Measurements from ENCODE around the gene SOX9. TPM values are rescaled to one million over a fixed set of nuclear protein-coding genes. Genes with fewer than 3 reads are reported as not detected.

Gene SOX9
- total and polyA plus RNA-seq, 2 of the 8 experiments (the other 6 are each of a cell fraction or from before 2014, with no cell fraction given): 1.9 to 4.9 TPM

DNA sequence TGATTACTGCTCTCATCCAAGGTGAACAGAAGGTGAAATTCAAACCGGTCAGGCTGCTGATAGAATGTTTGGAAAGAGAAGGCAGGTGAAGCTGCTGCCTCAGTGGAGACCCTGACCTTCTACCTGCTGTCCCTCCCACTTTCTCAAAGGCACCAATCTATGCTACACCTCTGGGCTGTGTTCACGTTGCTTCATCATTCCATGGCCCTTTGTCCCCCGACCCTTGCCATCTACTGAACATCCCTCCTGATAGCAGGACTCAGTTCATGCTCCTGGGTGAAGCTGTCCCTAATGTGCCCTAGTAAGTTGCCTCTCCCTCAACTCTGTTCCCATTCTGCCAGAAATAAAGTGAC is 44.2 kb upstream of the SOX9 start:
- FAIRE-seq (no peak), DNase-seq (ENCODE audit: low read depth in 1 of 2, low spot score in 2 of 2) (no peak)
- WGBS, 2 experiments (ENCODE audit: extremely low coverage in 1 of 2, insufficient coverage in 1 of 2, insufficient read length in 1 of 2, insufficient replicate concordance in 2 of 2, low coverage in 1 of 2, low lambda C conversion rate in 2 of 2, missing lambda C conversion rate in 1 of 2): 87% methylated on average over 3 of the region's 3 CpGs; no CpG with 5 or more reads in 1 of the 2 experiments
- no peak overlapping the region for H3K14ac ChIP-seq (ENCODE audit: insufficient read length)
- no peak overlapping the region for H2AFZ ChIP-seq (ENCODE audit: low read length)
- H4K91ac ChIP-seq (replicated peaks; ENCODE audit: insufficient read length, low read length): no peak overlapping the region
- no peak overlapping the region for H2BK20ac ChIP-seq (ENCODE audit: low read length)
- H4K20me1 ChIP-seq (replicated peaks in 1 of 2; ENCODE audit: control insufficient read depth in 1 of 2, insufficient read depth in 2 of 2, low read length in 2 of 2): no peaks in the 10 kb centered on the region
- ChIA-PET CTCF (ENCODE audit: partially characterized antibody) (interaction anchor here (0.5 to 2.8 kb wide), 19 partner anchors 8 to 463 kb away, joined by 3 to 16 read pairs (median 4); no protein-coding TSS in a partner anchor), POLR2A (ENCODE audit: partially characterized antibody) (no interaction called here)
- H3K18ac ChIP-seq (ENCODE audit: extremely low read depth, low read length): no peak overlapping the region
- no peak overlapping the region for H3K9ac ChIP-seq (replicated peaks in 1 of 4; ENCODE audit: extremely low read depth in 1 of 4, low read depth in 3 of 4, low read length in 3 of 4)
- no peak overlapping the region for H3K27ac ChIP-seq (ENCODE audit: low read depth, low read length)
- H2BK5ac ChIP-seq (ENCODE audit: low read depth, low read length): no peak overlapping the region
- no peaks in the 10 kb centered on the region for H3K9me3 ChIP-seq (ENCODE audit: insufficient read depth in 2 of 2, low read depth in 1 of 2, low read length in 1 of 2)
- no peak overlapping the region for H2AK5ac ChIP-seq (ENCODE audit: low read depth, low read length)
- no peak overlapping the region for H4K8ac ChIP-seq (ENCODE audit: extremely low read depth, insufficient read depth, low read length)
- no peak overlapping the region for H3K23ac ChIP-seq (ENCODE audit: insufficient read length)
- no peak overlapping the region for H4K5ac ChIP-seq (ENCODE audit: insufficient read length, low read depth, low read length)
- H2BK15ac ChIP-seq (ENCODE audit: low read length): no peak overlapping the region
- no peak overlapping the region for H3K4me3 ChIP-seq (ENCODE audit: extremely low read depth in 1 of 4, insufficient read depth in 2 of 4, low read depth in 3 of 4, low read length in 4 of 4)
- H3K4ac ChIP-seq (replicated peaks; ENCODE audit: insufficient read length, low read depth, low read length): no peak overlapping the region
- no peak overlapping the region for H3K4me2 ChIP-seq (ENCODE audit: insufficient read depth in 1 of 2, low read depth in 2 of 2, low read length in 2 of 2)
- H3K23me2 ChIP-seq (ENCODE audit: low read depth, low read length): no peaks in the 10 kb centered on the region
- H2BK120ac ChIP-seq (replicated peaks; ENCODE audit: low read depth, low read length): no peak overlapping the region
- H2BK12ac ChIP-seq (ENCODE audit: low read depth, low read length): no peak overlapping the region
- no peaks in the 10 kb centered on the region for H3K27me3 ChIP-seq (replicated peaks in 1 of 4; ENCODE audit: control insufficient read depth in 3 of 4, extremely low read depth in 1 of 4, insufficient read depth in 3 of 4, low read length in 3 of 4)
- no peaks in the 10 kb centered on the region for H3K79me2 ChIP-seq (ENCODE audit: control insufficient read depth in 1 of 2, insufficient read depth in 2 of 2, low read length in 2 of 2)
- H3K56ac ChIP-seq (replicated peaks; ENCODE audit: insufficient read length, low read depth, low read length): no peak overlapping the region
- H3K79me1 ChIP-seq (ENCODE audit: low read depth, low read length): no peaks in the 10 kb centered on the region
- H3K4me1 ChIP-seq (replicated peaks in 1 of 4; ENCODE audit: control insufficient read depth in 3 of 4, insufficient read depth in 4 of 4, low read length in 3 of 4): no peaks in the 10 kb centered on the region
- H3K36me3 ChIP-seq (ENCODE audit: control insufficient read depth in 2 of 4, insufficient read depth in 4 of 4, low read length in 3 of 4): no peaks in the 10 kb centered on the region
- TF ChIP-seq, protein P1, sequence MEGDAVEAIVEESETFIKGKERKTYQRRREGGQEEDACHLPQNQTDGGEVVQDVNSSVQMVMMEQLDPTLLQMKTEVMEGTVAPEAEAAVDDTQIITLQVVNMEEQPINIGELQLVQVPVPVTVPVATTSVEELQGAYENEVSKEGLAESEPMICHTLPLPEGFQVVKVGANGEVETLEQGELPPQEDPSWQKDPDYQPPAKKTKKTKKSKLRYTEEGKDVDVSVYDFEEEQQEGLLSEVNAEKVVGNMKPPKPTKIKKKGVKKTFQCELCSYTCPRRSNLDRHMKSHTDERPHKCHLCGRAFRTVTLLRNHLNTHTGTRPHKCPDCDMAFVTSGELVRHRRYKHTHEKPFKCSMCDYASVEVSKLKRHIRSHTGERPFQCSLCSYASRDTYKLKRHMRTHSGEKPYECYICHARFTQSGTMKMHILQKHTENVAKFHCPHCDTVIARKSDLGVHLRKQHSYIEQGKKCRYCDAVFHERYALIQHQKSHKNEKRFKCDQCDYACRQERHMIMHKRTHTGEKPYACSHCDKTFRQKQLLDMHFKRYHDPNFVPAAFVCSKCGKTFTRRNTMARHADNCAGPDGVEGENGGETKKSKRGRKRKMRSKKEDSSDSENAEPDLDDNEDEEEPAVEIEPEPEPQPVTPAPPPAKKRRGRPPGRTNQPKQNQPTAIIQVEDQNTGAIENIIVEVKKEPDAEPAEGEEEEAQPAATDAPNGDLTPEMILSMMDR (IDR thresholded peaks at IDR 0.05; ENCODE audit: control extremely low read depth in 1 of 3, insufficient read depth in 1 of 3, low read depth in 1 of 3, low read length in 3 of 3): no peak
- no peak for TF ChIP-seq BACH1 (IDR thresholded peaks at IDR 0.05; ENCODE audit: low read length)
- no peak for TF ChIP-seq SIN3A (conservative IDR thresholded peaks at IDR 0.05 in 1 of 2, IDR thresholded peaks at IDR 0.05 in 1 of 2; ENCODE audit: low read depth in 1 of 2, low read length in 2 of 2)
- no peak for TF ChIP-seq ZNF274 (IDR thresholded peaks at IDR 0.05; ENCODE audit: borderline replicate concordance, extremely low read depth, low read length)
- TF ChIP-seq CBX5 (IDR thresholded peaks at IDR 0.05; ENCODE audit: low read depth, low read length): no peak
- no peak for TF ChIP-seq EP300 (IDR thresholded peaks at IDR 0.05; ENCODE audit: borderline replicate concordance in 1 of 2, low read depth in 2 of 2, low read length in 2 of 2)
- no peak for TF ChIP-seq RXRA (IDR thresholded peaks at IDR 0.05; ENCODE audit: insufficient read depth, low read depth, low read length)
- no peak for TF ChIP-seq MAFK (IDR thresholded peaks at IDR 0.05; ENCODE audit: low read depth, low read length)
- TF ChIP-seq BRCA1 (IDR thresholded peaks at IDR 0.05; ENCODE audit: low read depth, low read length): no peak
- no peak for TF ChIP-seq NANOG (IDR thresholded peaks at IDR 0.05; ENCODE audit: insufficient read depth, low read depth, low read length, poor library complexity, severe bottlenecking)
- TF ChIP-seq NRF1 (IDR thresholded peaks at IDR 0.05; ENCODE audit: low read depth, low read length): no peak
- TF ChIP-seq TAF1 (IDR thresholded peaks at IDR 0.05; ENCODE audit: low read depth, low read length): no peak
